GM18508 (cell line): ENCODE data around the gene LRRC3C.
"Not testable (repeated sequence)": the region's sequence is repeated elsewhere in the genome, so short reads cannot be mapped to it uniquely, and the experiment has no call there.

Experiments
- ATAC-seq: cut with Tn5 transposase; IDR thresholded peaks from one replicate; pipeline ENCODE4 v1.9.1; 2021; ENCODE audit warnings: moderate number of reproducible peaks; ENCODE audit not compliant: insufficient read depth, unreplicated experiment

LRRC3C gene

GRCh38 chr17:39927101-39927928 is at the start of gene LRRC3C, which contains the start of gene ORMDL3:
TSS of gene LRRC3C (plus strand) at chr17:39927732. CDS start at chr17:39941524, 13,792 bp downstream.
TSS of gene ORMDL3 (minus strand) at chr17:39927601. CDS start at chr17:39924203, 3,398 bp downstream.
- ATAC-seq = no peak

- not testable (repeated sequence) for ATAC-seq
Observed at GRCh38 chr17:39886102-39886501, 41.4 kb upstream of the LRRC3C start.

GRCh38 chr17:39887078-39887477 is 40.5 kb upstream of the LRRC3C start:
- no peak for ATAC-seq

GRCh38 chr17:39889200-39889599 is 38.3 kb upstream of the LRRC3C start:
- ATAC-seq = no peak

GRCh38 chr17:39894681-39895376 is 32.7 kb upstream of the LRRC3C start:
- no peak for ATAC-seq

GRCh38 chr17:39898088-39898487 is 29.4 kb upstream of the LRRC3C start:
- no peak for ATAC-seq

- ATAC-seq = no peak
Observed at GRCh38 chr17:39899215-39899614, 28.3 kb upstream of the LRRC3C start.

- ATAC-seq = not testable (repeated sequence)
Observed at GRCh38 chr17:39902027-39902426, 25.5 kb upstream of the LRRC3C start.

GRCh38 chr17:39903158-39903884 is 24.2 kb upstream of the LRRC3C start:
- no peak for ATAC-seq

GRCh38 chr17:39904990-39905288 is 22.6 kb upstream of the LRRC3C start:
- no peak for ATAC-seq

GRCh38 chr17:39908789-39909352 is 18.7 kb upstream of the LRRC3C start:
- ATAC-seq = no peak

GRCh38 chr17:39913989-39914388 is 13.5 kb upstream of the LRRC3C start:
- no peak for ATAC-seq

- no peak for ATAC-seq
Observed at GRCh38 chr17:39915559-39915958, 12.0 kb upstream of the LRRC3C start.

- ATAC-seq = no peak
Observed at GRCh38 chr17:39916918-39917317, 10.6 kb upstream of the LRRC3C start.

- ATAC-seq = no peak
Observed at GRCh38 chr17:39919087-39919683, 8.3 kb upstream of the LRRC3C start.

GRCh38 chr17:39920218-39921210 is 7.0 kb upstream of the LRRC3C start:
- ATAC-seq = no peak

- ATAC-seq = no peak
Observed at GRCh38 chr17:39921323-39921722, 6.2 kb upstream of the LRRC3C start.

GRCh38 chr17:39922006-39922405 is 5.5 kb upstream of the LRRC3C start:
- no peak for ATAC-seq

- no peak for ATAC-seq
Observed at GRCh38 chr17:39923230-39923629, 4.3 kb upstream of the LRRC3C start.
